NCI-H82 (cell line): ENCODE results near the gene GIPC1.
A peak's percentile ranks its signal among the peaks of the same experiment; 100 is the strongest.

Source experiments
- DNase-seq: peaks from one replicate; lab custom pipeline; 2025; lab: John Stamatoyannopoulos, UW

The GIPC1 gene

GRCh38 chr19:14494411-14494810 is 1.5 kb downstream of the GIPC1 start:
- no peak for DNase-seq

GRCh38 chr19:14492756-14493337 is 3.1 kb downstream of the GIPC1 start:
- no peak for DNase-seq

GRCh38 chr19:14487370-14488125 is 8.4 kb downstream of the GIPC1 start:
- no peak for DNase-seq

GRCh38 chr19:14482172-14482941 is 13.6 kb downstream of the GIPC1 start:
- no peak for DNase-seq

GRCh38 chr19:14480700-14481079 is 15.2 kb downstream of the GIPC1 start:
- DNase-seq = no peak

- peak; percentile 77 for DNase-seq
Measured at GRCh38 chr19:14479975-14480699, 15.8 kb downstream of the GIPC1 start.

- DNase-seq = no peak
Measured at GRCh38 chr19:14479309-14479974, 16.5 kb downstream of the GIPC1 start.

- DNase-seq = no peak
Measured at GRCh38 chr19:14478113-14478545, 17.8 kb downstream of the GIPC1 start.

GRCh38 chr19:14477418-14478112 is 18.4 kb downstream of the GIPC1 start:
- DNase-seq = peak; percentile 83

- DNase-seq = peak; percentile 57
Measured at GRCh38 chr19:14476673-14477401, 19.1 kb downstream of the GIPC1 start.

GRCh38 chr19:14476327-14476672 is 19.6 kb downstream of the GIPC1 start:
- DNase-seq = no peak

GRCh38 chr19:14475251-14476073 is 20.5 kb downstream of the GIPC1 start, which contains the start of gene PTGER1:
TSS of gene PTGER1 (minus strand) at chr19:14475354. CDS start at chr19:14474320, 1,034 bp downstream.
- DNase-seq = peak; percentile 90

GRCh38 chr19:14474827-14475226 is 21.1 kb downstream of the GIPC1 start:
- no peak for DNase-seq

- DNase-seq = no peak
Measured at GRCh38 chr19:14473978-14474578, 21.8 kb downstream of the GIPC1 start.

GRCh38 chr19:14473073-14473977 is 22.6 kb downstream of the GIPC1 start:
- DNase-seq = no peak

GRCh38 chr19:14472202-14472938 is 23.6 kb downstream of the GIPC1 start:
- peak; percentile 84 for DNase-seq
